Measurements from ENCODE around the gene ZNF212. TPM values are rescaled to one million over a fixed set of nuclear protein-coding genes. Genes with fewer than 3 reads are reported as not detected.

Gene ZNF212
- total RNA-seq, 6 experiments from 2014 or later: 6.2 to 8.2 (median 6.3) TPM

DNA sequence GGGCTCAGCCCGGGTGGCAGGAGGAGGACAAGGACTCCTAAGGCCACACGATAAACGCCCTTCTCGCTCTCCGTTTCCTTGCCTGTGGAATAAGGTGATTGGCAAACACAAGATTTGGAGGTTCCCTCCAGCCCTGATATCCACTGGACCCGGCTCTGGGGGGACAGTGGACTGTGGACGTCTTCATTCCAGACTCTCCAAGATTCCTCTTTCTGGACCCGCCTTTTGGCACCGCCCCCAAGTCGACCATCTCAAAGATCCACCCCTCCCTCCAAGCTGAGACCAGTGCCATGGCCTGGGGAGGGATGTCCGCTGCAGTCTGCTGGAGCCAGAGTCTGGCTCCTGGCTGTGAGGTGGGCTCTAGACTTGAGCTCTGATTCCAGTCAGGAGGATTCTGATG is 46.2 kb downstream of the ZNF212 start:
- TF ChIP-seq, protein P1, sequence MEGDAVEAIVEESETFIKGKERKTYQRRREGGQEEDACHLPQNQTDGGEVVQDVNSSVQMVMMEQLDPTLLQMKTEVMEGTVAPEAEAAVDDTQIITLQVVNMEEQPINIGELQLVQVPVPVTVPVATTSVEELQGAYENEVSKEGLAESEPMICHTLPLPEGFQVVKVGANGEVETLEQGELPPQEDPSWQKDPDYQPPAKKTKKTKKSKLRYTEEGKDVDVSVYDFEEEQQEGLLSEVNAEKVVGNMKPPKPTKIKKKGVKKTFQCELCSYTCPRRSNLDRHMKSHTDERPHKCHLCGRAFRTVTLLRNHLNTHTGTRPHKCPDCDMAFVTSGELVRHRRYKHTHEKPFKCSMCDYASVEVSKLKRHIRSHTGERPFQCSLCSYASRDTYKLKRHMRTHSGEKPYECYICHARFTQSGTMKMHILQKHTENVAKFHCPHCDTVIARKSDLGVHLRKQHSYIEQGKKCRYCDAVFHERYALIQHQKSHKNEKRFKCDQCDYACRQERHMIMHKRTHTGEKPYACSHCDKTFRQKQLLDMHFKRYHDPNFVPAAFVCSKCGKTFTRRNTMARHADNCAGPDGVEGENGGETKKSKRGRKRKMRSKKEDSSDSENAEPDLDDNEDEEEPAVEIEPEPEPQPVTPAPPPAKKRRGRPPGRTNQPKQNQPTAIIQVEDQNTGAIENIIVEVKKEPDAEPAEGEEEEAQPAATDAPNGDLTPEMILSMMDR (IDR thresholded peaks at IDR 0.05): no peak
- H3K9me3 Mint-ChIP-seq: no peaks in the 10 kb centered on the region
- H3K4me3 Mint-ChIP-seq: peak overlapping the region; percentile 85
- H3K4me1 Mint-ChIP-seq (ENCODE audit: low read depth): peaks cover 11% of the 10 kb centered on the region
- no peaks in the 10 kb centered on the region; the same call in 1 of the 2 replicates for H3K27me3 Mint-ChIP-seq (ENCODE audit: insufficient read depth)
- DNase-seq: no peak
- peaks cover 11% of the 10 kb centered on the region for H3K36me3 Mint-ChIP-seq (ENCODE audit: low read depth)
- peak overlapping the region; percentile 74 for H3K27ac Mint-ChIP-seq

DNA sequence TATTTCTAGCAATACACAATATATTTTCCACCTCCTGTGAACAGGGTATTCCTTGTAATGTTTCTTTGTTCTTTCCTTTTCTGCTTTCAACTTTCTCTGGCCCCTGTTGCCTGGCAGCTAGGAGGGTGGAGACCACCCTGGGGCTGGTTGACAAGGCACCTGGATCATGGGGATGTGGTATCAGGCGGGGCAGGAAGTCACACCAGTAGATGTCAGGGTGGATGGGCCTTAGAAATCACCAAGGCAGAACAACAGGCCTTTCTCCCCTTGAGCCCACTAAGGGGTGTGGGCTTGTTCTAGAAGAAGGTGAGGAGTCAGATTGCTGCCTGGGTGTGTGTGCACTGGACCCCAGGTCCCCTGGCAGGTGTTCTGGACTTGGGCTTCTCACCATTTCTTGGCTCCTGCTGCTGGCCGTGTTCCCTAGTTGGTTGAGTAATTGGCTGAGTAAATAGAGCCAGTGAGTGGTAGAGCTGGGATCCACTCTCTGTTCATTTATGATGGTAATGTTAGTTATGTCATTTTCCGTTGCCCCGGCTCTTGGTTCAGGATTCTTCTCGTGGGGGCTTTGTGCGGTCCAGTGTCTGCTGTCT is 47.5 kb downstream of the ZNF212 start:
- Mint-ChIP-seq H3K27ac (no peak overlapping the region; the same call in 1 of the 2 replicates), H3K36me3 (ENCODE audit: low read depth) (peaks cover 11% of the 10 kb centered on the region), H3K27me3 (ENCODE audit: insufficient read depth) (no peaks in the 10 kb centered on the region; the same call in 1 of the 2 replicates), H3K4me1 (ENCODE audit: low read depth) (peaks cover 11% of the 10 kb centered on the region), H3K9me3 (no peaks in the 10 kb centered on the region), H3K4me3 (no peak overlapping the region)
- TF ChIP-seq, protein P1 (IDR thresholded peaks at IDR 0.05): no peak
- no peak for DNase-seq

DNA sequence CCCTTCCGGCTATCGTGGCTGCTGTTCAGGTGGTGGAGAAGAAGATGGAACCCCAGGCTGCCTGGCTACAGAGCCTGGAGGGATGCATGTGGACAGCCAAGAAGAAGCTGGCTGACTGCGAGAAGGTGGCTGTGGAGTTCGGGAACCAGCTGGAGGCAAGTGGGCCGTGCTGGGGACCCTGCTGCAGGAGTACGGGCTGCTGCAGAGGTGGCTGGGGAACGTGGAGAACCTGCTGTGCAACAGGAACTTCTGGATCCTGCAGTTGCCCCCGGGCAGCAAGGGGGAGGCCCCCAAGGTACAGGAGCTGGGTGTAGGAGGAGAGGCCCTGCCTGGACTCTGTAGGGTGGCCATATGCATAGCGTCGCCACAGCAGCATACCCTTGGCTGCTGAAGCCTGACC is 48.2 kb downstream of the ZNF212 start:
- Mint-ChIP-seq H3K27me3 (ENCODE audit: insufficient read depth) (peaks cover 1% of the 10 kb centered on the region), H3K4me3 (no peak overlapping the region), H3K36me3 (ENCODE audit: low read depth) (peaks cover 6% of the 10 kb centered on the region), H3K4me1 (ENCODE audit: low read depth) (peaks cover 11% of the 10 kb centered on the region), H3K9me3 (no peaks in the 10 kb centered on the region), H3K27ac (no peak overlapping the region)
- TF ChIP-seq, protein P1 (IDR thresholded peaks at IDR 0.05): no peak
- no peak for DNase-seq

DNA sequence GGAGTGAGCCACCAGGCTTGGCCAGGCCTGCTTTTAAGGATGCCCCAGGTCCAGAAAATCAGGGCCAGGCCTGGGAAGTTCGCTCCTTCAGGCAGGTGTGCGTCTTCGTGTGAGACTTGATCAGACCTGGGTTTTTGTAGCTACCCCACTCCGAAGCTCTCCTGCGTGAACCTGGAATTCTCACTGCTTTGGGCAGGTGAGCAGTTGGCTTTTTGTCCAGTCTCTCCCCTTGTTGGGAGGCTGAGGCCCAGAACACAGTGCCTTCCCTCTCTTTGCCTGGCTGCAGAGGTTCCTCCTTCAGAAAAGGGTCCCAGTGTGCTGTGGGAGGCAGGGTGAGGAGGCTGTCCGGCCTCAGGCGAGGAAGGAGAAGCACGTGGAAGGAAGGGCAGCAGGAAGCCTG is 49.8 kb downstream of the ZNF212 start:
- TF ChIP-seq, protein P1 (IDR thresholded peaks at IDR 0.05): no peak
- Mint-ChIP-seq H3K27ac (no peak overlapping the region), H3K27me3 (ENCODE audit: insufficient read depth) (peaks cover 1% of the 10 kb centered on the region), H3K4me3 (no peak overlapping the region), H3K36me3 (ENCODE audit: low read depth) (peaks cover 4% of the 10 kb centered on the region), H3K4me1 (ENCODE audit: low read depth) (peaks cover 11% of the 10 kb centered on the region), H3K9me3 (no peaks in the 10 kb centered on the region)
- no peak for DNase-seq

DNA sequence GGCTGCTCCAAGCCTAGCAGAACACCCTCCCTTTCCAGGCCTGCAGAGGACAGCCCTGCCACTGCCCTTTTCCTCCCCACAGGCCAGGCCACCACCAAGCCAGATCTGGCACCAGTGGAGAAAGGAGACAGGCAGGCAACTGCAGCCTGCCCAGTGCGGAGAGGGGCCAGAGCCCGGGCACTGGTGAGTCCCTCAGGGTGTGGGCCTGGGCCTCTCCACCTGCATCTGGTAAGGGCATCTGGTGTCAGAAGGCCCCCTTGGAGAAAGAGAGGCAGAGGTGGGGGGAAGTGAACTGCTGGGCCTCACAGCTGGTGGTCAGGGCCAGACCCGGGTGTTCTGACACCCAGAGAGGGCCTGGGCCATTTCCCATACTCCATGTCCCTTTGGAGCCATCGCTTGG is 50.4 kb downstream of the ZNF212 start:
- TF ChIP-seq, protein P1 (IDR thresholded peaks at IDR 0.05): no peak
- Mint-ChIP-seq H3K36me3 (ENCODE audit: low read depth) (peaks cover 4% of the 10 kb centered on the region), H3K27me3 (ENCODE audit: insufficient read depth) (peaks cover 1% of the 10 kb centered on the region)

More for the DNA sequence above, 50.4 kb downstream of the ZNF212 start:
- H3K9me3 Mint-ChIP-seq: no peaks in the 10 kb centered on the region
- no peak for DNase-seq
- no peak overlapping the region for H3K4me3 Mint-ChIP-seq
- H3K4me1 Mint-ChIP-seq (ENCODE audit: low read depth): peaks cover 11% of the 10 kb centered on the region
- no peak overlapping the region for H3K27ac Mint-ChIP-seq
